ENCODE data around the gene TBL1X. TPM values are rescaled to one million over a fixed set of nuclear protein-coding genes. Genes with fewer than 3 reads are reported as not detected.
"Not testable (repeated sequence)": the region's sequence is repeated elsewhere in the genome, so short reads cannot be mapped to it uniquely, and the experiment has no call there.

The TBL1X gene
- total RNA-seq: 10 to 100 TPM; 20.7 to 21.6 TPM

GRCh38 chrX:9464435-9465371 lies at the start of gene TBL1X:
Gene TBL1X (plus strand): TSS chrX:9465058. CDS start chrX:9653587, 188,529 bp downstream.
- Mint-ChIP-seq H3K9me3 (no peaks in the 10 kb centered on the region), H3K36me3 (ENCODE audit: low read depth) (peaks cover 3% of the 10 kb centered on the region), H3K27ac (peak within 1 kb of the TSS; percentile 82), H3K4me3 (peak within 1 kb of the TSS; percentile 74), H3K27me3 (ENCODE audit: low read depth) (no peaks in the 10 kb centered on the region), H3K4me1 (ENCODE audit: low read depth) (peaks cover 40% of the 10 kb centered on the region)
- DNase-seq: peak; percentile 29
- intact Hi-C loops (cut with micrococcal nuclease): loop anchor here (1.0 to 10.0 kb wide), 5 partner anchors 8 to 648 kb away; no protein-coding TSS in a partner anchor
- CTCF ChIA-PET: interaction anchor here (0.6 kb wide), 1 partner anchor 18 kb away, joined by 8 read pairs; no protein-coding TSS in a partner anchor

GRCh38 chrX:9416562-9417348 lies 48.1 kb upstream of the TBL1X start:
- intact Hi-C loops (cut with micrococcal nuclease): no loop called here
- peaks cover 7% of the 10 kb centered on the region for H3K4me1 Mint-ChIP-seq (ENCODE audit: low read depth)
- H3K27me3 Mint-ChIP-seq (ENCODE audit: low read depth): no peaks in the 10 kb centered on the region
- H3K4me3 Mint-ChIP-seq: no peak overlapping the region
- H3K9me3 Mint-ChIP-seq: no peaks in the 10 kb centered on the region
- no peak overlapping the region for H3K27ac Mint-ChIP-seq
- CTCF ChIA-PET: no interaction called here
- H3K36me3 Mint-ChIP-seq (ENCODE audit: low read depth): no peaks in the 10 kb centered on the region
- no peak for DNase-seq

- intact Hi-C loops (cut with micrococcal nuclease): no loop called here
- H3K9me3 Mint-ChIP-seq: no peaks in the 10 kb centered on the region
- no peak overlapping the region for H3K4me3 Mint-ChIP-seq
- H3K36me3 Mint-ChIP-seq (ENCODE audit: low read depth): no peaks in the 10 kb centered on the region
- H3K4me1 Mint-ChIP-seq (ENCODE audit: low read depth): peaks cover 7% of the 10 kb centered on the region
- H3K27me3 Mint-ChIP-seq (ENCODE audit: low read depth): no peaks in the 10 kb centered on the region
- H3K27ac Mint-ChIP-seq: no peak overlapping the region
- CTCF ChIA-PET: no interaction called here
- no peak for DNase-seq
These were observed 46.6 kb upstream of the TBL1X start for GRCh38 chrX:9418262-9418661.

- intact Hi-C loops (cut with micrococcal nuclease): no loop called here
- Mint-ChIP-seq H3K9me3 (no peaks in the 10 kb centered on the region), H3K27me3 (ENCODE audit: low read depth) (no peaks in the 10 kb centered on the region), H3K4me3 (no peak overlapping the region), H3K4me1 (ENCODE audit: low read depth) (peaks cover 7% of the 10 kb centered on the region), H3K27ac (no peak overlapping the region), H3K36me3 (ENCODE audit: low read depth) (no peaks in the 10 kb centered on the region)
- CTCF ChIA-PET: no interaction called here
- DNase-seq: no peak
These were observed 44.3 kb upstream of the TBL1X start for GRCh38 chrX:9420275-9421265.

- Mint-ChIP-seq H3K36me3 (ENCODE audit: low read depth) (no peaks in the 10 kb centered on the region), H3K9me3 (peaks cover 2% of the 10 kb centered on the region), H3K4me1 (ENCODE audit: low read depth) (no peaks in the 10 kb centered on the region), H3K27ac (no peak overlapping the region), H3K4me3 (no peak overlapping the region), H3K27me3 (ENCODE audit: low read depth) (no peaks in the 10 kb centered on the region)
- DNase-seq: no peak
- CTCF ChIA-PET: no interaction called here
- intact Hi-C loops (cut with micrococcal nuclease): no loop called here
These were observed 35.1 kb upstream of the TBL1X start for GRCh38 chrX:9429767-9430166.

GRCh38 chrX:9430346-9430921 lies 34.4 kb upstream of the TBL1X start:
- intact Hi-C loops (cut with micrococcal nuclease): no loop called here
- Mint-ChIP-seq H3K9me3 (peaks cover 2% of the 10 kb centered on the region), H3K4me3 (no peak overlapping the region), H3K27me3 (ENCODE audit: low read depth) (no peaks in the 10 kb centered on the region), H3K36me3 (ENCODE audit: low read depth) (no peaks in the 10 kb centered on the region), H3K27ac (no peak overlapping the region), H3K4me1 (ENCODE audit: low read depth) (no peaks in the 10 kb centered on the region)
- CTCF ChIA-PET: no interaction called here
- DNase-seq: no peak

GRCh38 chrX:9431281-9431680 lies 33.6 kb upstream of the TBL1X start:
- Mint-ChIP-seq H3K27ac (no peak overlapping the region), H3K4me1 (ENCODE audit: low read depth) (no peaks in the 10 kb centered on the region), H3K27me3 (ENCODE audit: low read depth) (no peaks in the 10 kb centered on the region), H3K4me3 (no peak overlapping the region), H3K9me3 (no peaks in the 10 kb centered on the region), H3K36me3 (ENCODE audit: low read depth) (no peaks in the 10 kb centered on the region)
- intact Hi-C loops (cut with micrococcal nuclease): no loop called here
- DNase-seq: no peak
- CTCF ChIA-PET: interaction anchor here (0.6 kb wide), 1 partner anchor 15 kb away, joined by 3 read pairs; no protein-coding TSS in a partner anchor

GRCh38 chrX:9433596-9433995 lies 31.3 kb upstream of the TBL1X start:
- Mint-ChIP-seq H3K27ac (no peak overlapping the region), H3K9me3 (no peaks in the 10 kb centered on the region), H3K27me3 (ENCODE audit: low read depth) (no peaks in the 10 kb centered on the region), H3K36me3 (ENCODE audit: low read depth) (no peaks in the 10 kb centered on the region), H3K4me1 (ENCODE audit: low read depth) (no peaks in the 10 kb centered on the region), H3K4me3 (no peak overlapping the region)
- intact Hi-C loops (cut with micrococcal nuclease): no loop called here
- no peak for DNase-seq
- CTCF ChIA-PET: no interaction called here

- CTCF ChIA-PET: no interaction called here
- Mint-ChIP-seq H3K4me3 (no peak overlapping the region), H3K4me1 (ENCODE audit: low read depth) (no peaks in the 10 kb centered on the region), H3K9me3 (no peaks in the 10 kb centered on the region), H3K27me3 (ENCODE audit: low read depth) (no peaks in the 10 kb centered on the region), H3K36me3 (ENCODE audit: low read depth) (no peaks in the 10 kb centered on the region), H3K27ac (no peak overlapping the region)
- DNase-seq: no peak
- intact Hi-C loops (cut with micrococcal nuclease): no loop called here
These were observed 30.8 kb upstream of the TBL1X start for GRCh38 chrX:9434051-9434550.

GRCh38 chrX:9435086-9435485 lies 29.8 kb upstream of the TBL1X start:
- H3K4me1 Mint-ChIP-seq (ENCODE audit: low read depth); intact Hi-C loops (cut with micrococcal nuclease); H3K27ac Mint-ChIP-seq; H3K27me3 Mint-ChIP-seq (ENCODE audit: low read depth); DNase-seq; H3K4me3 Mint-ChIP-seq; CTCF ChIA-PET; H3K9me3 Mint-ChIP-seq; H3K36me3 Mint-ChIP-seq (ENCODE audit: low read depth): not testable (repeated sequence)

GRCh38 chrX:9436812-9437211 lies 28.0 kb upstream of the TBL1X start:
- DNase-seq: no peak
- intact Hi-C loops (cut with micrococcal nuclease): no loop called here

More at GRCh38 chrX:9436812-9437211, 28.0 kb upstream of the TBL1X start:
- H3K36me3 Mint-ChIP-seq (ENCODE audit: low read depth): no peaks in the 10 kb centered on the region
- CTCF ChIA-PET: no interaction called here
- H3K9me3 Mint-ChIP-seq: no peaks in the 10 kb centered on the region
- no peaks in the 10 kb centered on the region for H3K27me3 Mint-ChIP-seq (ENCODE audit: low read depth)
- H3K4me3 Mint-ChIP-seq: no peak overlapping the region
- H3K4me1 Mint-ChIP-seq (ENCODE audit: low read depth): peaks cover 12% of the 10 kb centered on the region
- H3K27ac Mint-ChIP-seq: no peak overlapping the region

All from activated naive CD4-positive, alpha-beta T cell treated with anti-CD3 and anti-CD28 coated beads for 36 hours (primary cell).